Left renal pelvis (tissue), 4 donors: Measurements from ENCODE around the gene GPA33. TPM values are rescaled to one million over a fixed set of nuclear protein-coding genes. Genes with fewer than 3 reads are reported as not detected.

ENCODE experiments used
- DNase-seq, 4 donors: peaks; one replicate each; pipeline ENCODE4 v3.0.0-alpha.2; 2013; ENCODE audit warnings: low read depth in 4 of 4, low spot score in 3 of 4
- polyA plus RNA-seq, 4 donors: library from polyadenylated mRNA; unstranded; fragments of 120-200 nt; gene quantifications; one replicate each; pipeline ENCODE4 v1.2.1, GENCODE V29; 2013; ENCODE audit not compliant: insufficient read length in 4 of 4

Gene GPA33
- polyA plus RNA-seq, 4 donors, result 0.22 to 1.7 (median 0.90) TPM

DNA sequence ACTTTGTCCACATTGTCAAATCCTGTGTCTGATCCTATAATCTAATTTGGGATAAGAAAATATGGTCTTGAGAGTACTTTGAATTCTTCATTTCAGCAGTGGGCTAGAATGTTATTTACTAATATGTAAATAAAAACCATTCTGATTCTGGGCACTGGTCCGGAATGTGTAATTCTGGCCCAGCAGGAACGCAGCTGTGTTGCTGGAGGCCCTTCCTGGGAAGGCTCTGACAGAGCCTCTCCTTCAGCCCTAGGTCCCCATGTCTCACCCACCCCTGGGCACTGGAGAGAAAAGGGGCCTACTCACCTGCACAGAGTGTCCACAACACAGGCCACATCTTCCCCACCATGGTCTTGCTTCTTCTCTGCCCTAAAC is 251 bp downstream of the GPA33 start:
- no peak for DNase-seq

DNA sequence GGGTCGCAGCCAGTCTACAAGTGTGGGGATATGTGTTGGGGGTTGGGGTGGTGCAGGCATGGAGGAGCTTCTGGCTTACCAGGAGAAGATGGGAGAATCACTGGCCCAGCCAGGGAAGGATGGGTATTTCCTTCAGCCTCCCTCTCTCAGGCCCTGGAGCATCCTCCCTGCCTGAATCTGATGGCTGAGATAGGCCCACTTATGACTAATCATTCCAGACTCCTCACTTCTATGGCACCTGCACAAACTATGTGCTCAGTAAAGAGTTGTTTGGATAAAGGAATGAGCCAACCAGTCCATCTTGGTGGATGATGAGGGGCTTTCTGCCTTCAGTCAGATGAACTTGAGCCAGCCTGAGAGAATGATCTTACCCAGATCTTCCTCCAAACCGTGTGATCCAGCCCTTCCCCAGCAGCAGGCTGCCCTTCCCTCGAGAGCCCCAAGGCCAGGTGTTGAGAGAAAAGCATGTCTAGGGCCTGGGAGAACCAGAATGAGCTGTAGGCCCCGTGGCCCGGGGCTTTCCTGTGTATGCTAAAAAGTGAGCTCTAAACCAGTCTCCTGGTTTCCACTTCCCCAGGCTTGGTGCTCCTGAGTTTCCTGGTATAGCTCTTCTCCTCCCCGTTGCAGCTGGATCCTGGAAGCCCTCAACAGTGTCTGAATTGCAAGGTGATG is 1.3 kb downstream of the GPA33 start:
- DNase-seq, result no peak

DNA sequence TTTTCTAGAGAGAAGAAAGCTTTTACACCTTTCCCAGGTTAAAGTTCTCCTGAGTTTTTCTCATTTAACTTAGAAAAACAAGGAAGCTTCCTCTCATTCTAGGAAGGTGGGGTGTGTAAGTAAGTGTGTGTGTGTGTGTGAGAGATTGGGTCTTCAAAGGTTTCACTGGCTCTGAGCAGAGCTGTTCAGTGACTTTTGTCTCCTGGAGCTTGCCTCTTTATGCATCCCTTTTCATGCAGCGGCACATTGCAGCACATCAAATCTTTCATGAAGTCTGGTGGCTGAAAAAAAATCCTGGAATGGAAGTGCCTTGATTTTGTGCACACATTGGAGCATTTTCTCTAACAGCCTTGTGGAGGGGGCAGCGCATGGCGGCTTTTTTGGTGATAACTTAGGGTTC is 3.4 kb downstream of the GPA33 start:
- DNase-seq, result no peak

DNA sequence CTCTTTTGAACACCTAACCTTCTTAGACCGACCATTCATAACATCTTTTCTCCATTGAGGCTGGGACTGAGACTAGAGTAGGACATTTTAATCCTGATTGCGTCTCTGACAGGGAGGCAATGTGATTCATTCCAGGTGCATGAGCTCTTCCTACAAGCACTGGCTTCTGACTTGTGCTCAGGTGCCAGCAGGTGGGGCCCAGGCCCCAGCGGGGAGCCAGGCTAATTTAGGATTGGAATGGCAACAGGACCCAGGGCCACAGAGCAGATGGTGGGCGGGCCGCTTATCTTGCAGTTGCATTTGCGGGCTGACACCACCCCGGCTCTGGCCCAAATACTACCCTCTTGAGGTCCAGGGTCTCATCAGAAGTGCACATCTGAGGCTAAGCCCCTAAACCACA is 4.1 kb downstream of the GPA33 start:
- DNase-seq, result no peak

DNA sequence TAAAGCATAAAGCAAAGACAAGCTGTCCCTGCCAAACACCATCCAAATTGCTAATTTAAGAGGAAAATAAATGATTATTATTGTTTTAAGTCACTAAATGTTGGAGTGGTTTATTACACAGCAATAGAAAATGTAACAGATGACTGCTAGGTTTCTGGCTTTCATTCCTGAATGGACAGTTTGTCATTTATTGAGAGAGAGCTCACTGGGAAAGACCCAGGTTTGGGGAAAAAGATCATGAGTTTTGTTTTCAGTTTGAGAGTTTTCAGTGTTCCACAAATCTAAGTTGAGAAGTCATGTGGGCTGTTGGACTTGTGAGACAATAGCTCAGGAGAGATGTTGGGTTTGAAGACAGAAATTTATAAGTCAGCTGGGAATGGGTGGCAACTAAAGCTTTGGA is 5.4 kb downstream of the GPA33 start:
- DNase-seq, result no peak

DNA sequence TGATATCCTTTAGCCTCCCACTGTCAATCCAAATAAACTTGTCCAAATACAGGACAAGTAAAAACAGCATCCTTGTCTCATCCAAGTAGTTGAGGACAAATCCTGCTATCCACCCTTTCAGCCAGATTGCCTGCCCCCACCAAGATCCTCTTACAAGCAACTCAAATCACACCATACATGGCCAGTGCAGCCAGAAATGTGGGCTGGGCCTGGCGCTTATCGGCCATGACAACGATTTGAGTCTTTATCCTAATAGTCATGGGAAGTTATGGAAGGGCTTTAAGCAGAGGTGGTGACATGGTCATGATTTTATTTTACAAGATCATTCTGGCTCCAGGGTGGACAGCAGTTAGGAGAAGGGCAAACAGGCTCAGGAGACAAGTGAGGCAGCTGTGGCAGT is 6.3 kb downstream of the GPA33 start:
- DNase-seq, result no peak

DNA sequence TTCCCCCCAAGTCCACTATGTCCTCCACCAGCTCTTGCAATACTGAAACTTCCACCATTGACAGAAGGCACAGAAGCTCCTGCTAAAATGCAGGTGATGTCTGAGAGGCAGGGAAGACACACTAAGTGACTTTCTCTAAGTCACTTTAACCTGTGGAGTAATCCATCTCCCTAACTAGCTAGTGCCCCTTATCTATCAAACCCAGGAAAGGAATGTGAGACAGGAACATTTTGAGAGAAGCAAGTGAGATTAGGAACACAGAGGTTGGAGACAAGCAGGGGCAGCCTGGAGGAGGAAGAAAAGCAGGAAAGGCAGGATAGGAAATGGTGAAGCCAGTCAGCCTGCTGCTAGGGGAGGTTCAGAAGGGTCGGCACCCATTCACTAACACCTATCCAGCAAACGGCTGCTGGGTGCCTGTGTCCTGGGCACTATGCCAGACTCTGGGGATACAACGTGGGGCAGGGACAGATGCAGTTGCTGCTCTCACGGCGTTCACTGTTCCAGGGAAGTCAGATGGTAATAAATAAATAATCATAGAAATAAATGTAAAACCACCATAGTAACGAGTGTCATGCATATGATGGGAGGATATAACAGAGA is 7.0 kb downstream of the GPA33 start:
- DNase-seq, result no peak

DNA sequence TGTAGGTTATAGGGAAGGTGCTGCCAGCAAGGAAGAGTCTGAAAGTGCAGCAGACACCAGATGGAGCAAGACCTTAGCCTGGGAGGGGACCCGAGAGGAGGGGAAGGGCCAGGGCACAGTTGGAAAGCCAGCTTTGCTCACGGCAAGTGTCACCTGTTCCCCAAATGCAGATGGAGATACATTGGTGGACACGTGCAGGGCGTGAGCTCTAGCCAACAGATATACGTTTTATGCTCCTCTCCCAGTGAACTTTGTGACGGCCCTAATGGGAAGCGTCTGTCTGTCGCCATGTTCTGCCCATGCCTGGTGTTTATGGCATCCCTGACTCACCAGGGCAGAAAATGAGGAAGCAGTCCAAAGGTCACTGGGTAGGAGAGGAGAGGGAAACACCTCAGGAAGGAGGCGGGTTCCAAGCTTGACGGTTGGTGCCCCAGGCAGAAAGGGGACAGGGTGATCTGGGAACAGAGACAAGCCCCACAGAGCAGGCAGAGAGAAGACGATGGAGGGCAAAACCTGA is 7.6 kb downstream of the GPA33 start:
- no peak for DNase-seq

DNA sequence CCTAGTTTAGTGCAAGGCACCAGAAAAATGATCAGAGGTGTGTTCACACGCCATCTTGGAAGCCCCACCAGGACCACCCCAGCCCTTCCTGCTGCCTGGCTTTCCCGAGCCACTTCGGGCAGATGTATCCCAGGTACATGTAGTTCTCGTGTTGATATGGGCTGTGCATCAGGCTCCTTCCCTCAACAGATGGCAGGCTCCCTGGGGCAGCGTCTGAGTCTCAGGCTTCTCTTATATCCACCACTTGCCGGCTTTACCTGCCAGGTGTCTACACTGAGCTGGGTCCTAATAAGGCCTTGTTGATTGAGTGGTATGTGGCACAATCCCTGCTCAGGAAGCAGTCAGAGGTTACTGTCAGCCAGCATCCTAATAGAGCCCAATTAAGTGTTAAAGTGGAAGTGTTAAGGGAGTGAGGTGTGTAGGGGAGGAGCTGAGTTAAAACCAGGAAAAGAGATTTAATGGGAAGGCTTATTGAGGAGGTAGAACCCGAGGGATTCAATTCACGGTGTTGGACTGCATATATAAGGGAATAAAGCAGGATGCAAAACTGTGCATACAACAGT is 8.5 kb downstream of the GPA33 start:
- DNase-seq, result no peak

DNA sequence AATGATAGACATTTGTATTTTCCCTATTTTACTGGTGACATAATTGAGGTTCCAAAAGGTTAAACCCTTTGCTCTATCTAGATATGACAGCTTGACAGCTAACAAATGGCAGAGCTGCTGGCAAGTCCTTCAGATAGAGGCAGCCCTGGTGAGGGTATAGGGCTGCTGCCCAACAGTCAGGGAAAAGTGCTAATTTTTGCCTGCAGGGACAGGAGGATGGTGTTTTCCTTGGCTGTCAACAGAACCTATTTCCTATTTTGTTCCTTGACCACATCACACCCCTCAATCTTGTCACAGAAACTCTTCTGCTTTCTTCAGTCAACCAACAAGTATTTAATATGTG is 12.3 kb downstream of the GPA33 start:
- DNase-seq, result no peak

DNA sequence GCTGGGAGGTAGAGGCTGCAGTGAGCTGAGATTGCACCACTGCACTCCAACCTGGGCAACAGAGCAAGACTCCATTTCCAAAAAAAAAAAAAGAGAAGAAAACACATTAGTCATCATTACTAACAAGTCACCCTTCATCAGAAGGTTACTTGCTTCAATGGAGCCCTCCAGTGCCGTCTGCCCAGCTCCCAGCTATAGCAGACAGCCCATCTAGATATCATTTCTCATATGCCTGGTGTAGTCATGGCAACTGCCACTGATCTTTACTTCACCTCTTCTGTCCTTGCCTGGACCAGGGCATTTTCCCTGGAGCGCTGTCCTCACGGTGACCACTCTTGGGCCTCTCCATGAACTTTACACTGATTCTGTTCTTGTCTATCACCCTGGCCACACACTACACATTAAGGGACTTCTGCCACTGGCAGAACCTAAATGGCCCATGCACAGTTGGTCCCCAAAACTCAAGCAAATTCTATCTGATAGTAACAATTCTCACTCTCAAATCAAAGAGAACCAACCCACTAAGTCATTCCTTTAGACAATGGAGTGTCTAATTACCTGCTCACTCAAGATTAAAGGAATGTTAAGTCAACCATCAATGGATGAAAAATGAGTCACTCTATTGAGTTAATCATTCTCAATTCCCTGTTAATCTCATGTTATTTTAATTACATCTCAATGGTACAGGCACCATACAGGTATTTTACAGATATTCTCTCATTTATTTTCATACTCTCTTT is 12.9 kb downstream of the GPA33 start:
- no peak for DNase-seq

DNA sequence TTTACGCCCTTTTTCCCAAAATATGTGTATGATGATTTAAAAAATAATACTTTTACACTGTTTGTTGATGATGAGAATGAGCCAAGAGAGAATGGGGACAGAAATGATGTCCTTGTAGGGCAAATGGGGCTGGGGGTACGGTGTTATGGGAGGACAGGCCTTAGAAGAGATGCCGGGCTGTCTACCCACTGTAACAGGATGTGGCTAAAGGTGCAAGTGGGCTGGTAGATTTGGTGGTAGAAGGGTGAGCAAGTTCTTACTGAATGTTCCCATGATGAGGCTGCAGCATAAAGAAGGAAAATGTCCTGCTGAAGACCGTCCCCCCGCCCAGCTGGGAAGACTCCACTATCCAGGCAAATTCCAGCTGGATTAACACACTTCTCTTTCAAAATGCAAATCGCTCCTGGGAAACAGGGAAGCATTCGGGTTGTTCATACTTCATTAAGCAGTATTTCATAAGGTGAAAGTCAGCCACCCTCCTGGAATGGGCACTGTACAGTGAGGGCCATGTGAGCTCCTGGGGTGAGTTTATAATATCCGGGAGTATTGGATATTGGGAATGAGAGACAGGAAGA is 14.0 kb downstream of the GPA33 start:
- no peak for DNase-seq

DNA sequence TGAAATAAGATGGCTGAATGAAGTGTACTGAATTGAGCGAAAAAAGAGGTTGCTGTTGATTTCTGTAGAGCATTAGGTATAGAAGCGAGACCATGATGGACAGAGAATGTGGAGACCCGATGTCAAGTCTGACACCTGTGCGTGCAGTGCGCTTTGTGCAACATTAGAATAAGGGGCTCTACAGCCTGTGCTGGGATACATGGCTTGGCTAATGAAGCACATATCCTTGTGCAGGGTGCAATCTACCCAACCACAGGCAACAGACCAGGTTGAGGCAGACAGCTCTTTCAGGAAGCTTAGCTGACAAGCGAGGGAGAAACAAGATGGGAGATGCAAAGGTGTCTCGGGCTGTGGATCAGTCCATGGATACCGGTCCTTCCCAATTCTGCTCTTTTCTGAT is 18.9 kb downstream of the GPA33 start:
- DNase-seq, result no peak

DNA sequence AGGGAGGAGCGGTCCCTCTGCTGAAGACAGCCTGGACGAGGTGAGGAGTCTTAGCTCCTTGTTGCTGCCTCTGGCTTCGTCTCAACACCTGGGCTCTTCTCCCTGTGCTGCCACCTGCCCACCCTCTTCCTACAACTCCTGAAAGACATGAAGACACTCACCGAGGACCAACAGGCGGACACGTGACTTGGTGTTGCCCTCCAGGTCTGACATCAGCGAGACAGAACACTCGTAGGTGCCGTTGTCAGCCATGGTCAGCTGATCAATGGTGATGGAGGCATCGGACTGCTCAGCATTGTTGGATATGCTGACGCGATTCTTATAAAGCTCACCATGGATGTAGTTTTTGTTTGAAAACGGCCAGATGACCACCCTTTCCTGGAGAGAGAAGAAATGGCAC is 21.4 kb downstream of the GPA33 start:
- DNase-seq, result no peak

DNA sequence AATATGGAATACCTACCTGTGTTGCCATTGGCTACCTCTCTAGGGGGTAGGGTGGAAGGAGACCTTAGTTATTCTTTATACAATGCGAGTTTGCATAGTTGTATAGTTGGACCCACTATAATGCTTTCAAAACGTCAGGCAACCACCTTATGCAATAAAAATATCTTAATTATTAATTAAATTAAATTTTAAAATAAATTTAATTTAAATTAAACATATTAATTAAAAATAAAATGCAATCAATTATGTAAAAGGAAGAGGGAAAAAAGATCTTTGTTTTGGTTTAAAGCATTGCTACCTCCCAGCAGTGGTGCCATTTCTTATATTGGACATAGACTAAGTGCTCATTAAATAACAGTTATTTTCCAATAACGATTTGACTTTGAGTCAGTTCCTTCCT is 22.3 kb downstream of the GPA33 start:
- DNase-seq, result no peak

DNA sequence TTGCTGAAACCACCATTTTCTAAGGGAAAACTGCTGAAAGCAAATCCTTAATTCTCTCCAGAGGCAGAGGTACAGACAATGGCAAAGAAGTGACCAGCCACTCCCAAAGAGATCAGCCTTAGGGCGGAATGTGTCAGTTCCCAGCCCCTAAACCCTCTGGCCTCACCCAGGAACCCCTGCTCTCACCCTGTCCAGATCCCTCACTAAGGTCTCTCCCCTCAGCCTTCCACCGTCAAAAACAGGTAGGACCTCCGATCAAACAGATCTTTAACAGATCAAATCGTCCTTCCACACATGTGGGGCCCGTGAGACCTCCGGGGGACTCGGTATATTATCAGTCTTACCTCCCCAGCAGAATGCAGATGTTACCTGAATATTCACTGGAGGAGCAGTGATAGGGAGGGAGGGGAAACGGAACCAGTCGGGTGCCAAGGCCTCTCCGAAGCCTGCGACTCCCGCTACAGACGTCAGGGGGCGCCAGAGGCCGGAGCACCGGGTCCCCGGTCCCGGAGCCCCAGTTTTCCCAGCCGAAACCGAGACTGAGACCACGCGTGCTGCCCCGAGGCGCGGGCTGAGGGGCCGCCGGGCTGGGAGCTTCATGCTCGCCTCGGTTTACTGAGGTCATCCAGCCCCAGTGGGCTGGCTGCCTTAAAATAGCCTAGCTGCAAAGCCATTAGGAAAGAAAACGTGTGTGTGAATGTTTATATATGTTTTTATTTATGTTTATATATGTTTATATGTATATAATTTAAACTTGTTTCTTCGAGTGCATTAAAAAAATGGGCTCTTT is 23.6 kb downstream of the GPA33 start:
- no peak for DNase-seq

DNA sequence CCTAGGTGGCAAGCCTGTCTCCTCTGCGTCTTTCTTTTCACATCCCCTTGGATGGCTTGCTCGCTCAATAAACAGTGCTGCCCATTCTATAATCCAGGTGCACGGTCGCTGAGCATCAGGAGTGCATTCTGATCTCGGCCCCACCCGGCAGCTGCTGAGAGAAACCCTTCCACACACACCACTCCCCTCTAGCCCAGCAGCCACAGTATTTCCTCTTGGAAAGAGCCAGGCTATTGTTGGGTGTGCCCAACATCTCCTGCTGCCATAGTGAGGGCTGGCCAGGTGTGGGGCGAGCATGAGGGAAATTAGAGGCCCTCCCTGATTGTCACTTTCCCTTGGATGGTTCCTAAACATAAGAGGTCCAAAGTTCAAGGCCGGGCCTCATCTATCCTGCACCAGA is 24.7 kb downstream of the GPA33 start:
- DNase-seq, result no peak

DNA sequence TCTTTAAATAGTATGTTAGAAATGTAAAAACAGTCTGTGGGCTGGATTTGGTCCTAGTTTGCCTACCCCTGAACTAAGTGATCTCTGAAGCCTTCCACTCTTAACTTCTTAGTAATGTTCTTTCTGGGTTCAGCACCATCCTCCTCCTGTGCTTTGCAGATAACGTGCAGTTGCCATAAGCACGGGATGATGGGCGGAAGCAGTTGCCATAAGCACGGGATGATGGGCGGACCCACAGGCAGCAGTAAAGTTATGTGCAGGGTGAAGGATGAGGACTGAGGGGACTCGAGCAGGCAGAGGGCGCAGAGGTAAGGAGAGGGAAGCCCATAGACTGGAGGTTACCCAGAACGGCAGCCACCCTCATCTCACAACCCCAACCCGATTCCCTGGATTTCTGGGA is 25.6 kb downstream of the GPA33 start:
- no peak for DNase-seq

DNA sequence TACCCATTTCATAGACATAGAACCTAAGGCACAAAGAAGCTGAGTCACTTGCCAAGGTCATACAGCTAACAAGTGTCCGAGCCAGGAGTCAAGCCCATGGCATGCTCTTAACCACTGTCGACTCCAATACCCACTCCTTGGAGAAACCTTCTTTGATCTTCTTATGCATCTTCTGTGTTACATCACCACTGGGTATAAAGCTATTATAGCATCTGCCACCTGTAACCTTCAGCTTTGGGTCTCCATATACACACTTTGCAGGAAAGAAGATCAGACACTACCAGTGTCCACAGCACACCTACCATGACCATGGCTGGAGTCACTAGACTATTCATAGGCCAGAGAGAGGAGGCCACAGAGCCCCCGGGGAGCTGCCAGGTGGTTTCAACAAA is 29.1 kb downstream of the GPA33 start:
- DNase-seq, result no peak

DNA sequence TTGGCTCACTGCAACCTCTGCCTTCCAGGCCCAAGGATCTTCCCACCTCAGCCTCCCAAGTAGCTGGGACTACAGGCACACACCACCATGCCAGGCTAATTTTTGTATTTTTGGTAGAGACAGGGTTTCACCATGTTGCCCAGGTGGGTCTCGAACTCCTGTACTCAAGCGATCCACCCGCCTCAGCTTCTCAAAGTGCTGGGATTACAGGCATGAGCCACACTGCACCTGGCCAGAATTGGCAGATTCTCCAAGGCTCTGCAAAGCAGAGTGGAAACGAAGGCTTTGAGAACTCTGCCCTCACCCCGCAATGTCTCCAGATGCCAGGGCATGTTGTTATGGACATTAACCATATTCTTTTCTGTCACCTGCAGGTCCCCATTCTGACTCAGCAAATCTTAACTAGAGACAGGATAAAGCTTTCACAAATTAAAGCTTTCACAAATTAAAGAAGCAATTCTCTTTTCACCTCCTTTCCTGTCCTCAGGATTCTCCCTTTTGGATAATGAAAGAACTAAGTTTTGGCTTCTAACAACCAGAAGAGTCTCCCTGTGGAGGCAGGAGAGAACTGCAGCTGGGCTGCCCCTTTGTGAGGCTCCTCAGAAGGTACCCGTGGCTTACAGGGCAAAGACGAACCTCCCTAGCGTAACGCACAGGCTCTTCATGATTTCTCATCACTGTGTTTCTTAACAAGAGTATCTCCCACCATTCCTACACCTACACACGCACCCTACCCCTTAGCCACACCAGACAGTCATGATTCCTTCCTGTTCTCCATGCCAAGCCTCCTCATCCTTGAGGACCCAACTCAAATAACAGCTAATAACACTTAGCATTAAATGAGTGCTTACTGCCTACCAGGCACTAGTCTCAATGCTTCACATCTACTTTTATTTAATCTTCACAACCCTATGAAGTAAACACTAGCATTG is 29.8 kb downstream of the GPA33 start:
- no peak for DNase-seq
